ENCODE data around the gene BRIP1. TPM values are rescaled to one million over a fixed set of nuclear protein-coding genes. Genes with fewer than 3 reads are reported as not detected.

BRIP1 gene
- total and polyA plus RNA-seq, 7 experiments from 2014 or later: 0.64 to 19.9 (median 1.6) TPM

- Mint-ChIP-seq H3K27me3 (no peaks in the 10 kb centered on the region), H3K9me3 (no peaks in the 10 kb centered on the region), H3K4me1 (peaks cover 0 to 3% (median 0%) of the 10 kb centered on the region in 7 donors), H3K27ac (no peak overlapping the region), H3K4me3 (no peak overlapping the region), H3K36me3 (peaks cover 0 to 13% (median 0%) of the 10 kb centered on the region in 5 donors)
- no peak for ATAC-seq
- H3K27me3 ChIP-seq (ENCODE audit: control insufficient read depth in 2 of 2, insufficient read depth in 2 of 2, low read length in 2 of 2): no peaks in the 10 kb centered on the region
- H3K4me1 ChIP-seq (ENCODE audit: control insufficient read depth in 2 of 2, insufficient read depth in 2 of 2, low read length in 2 of 2): no peaks in the 10 kb centered on the region
- no peaks in the 10 kb centered on the region for H3K9me3 ChIP-seq (ENCODE audit: control insufficient read depth in 2 of 3, low read length in 3 of 3)
- ChIA-PET CTCF (no interaction called here), POLR2A (no interaction called here)
- no peaks in the 10 kb centered on the region for H3K36me3 ChIP-seq (ENCODE audit: control insufficient read depth in 2 of 3, insufficient read depth in 3 of 3, low read length in 3 of 3)
- no peak overlapping the region for H3K4me3 ChIP-seq (ENCODE audit: low read length)
- intact Hi-C loops (cut with micrococcal nuclease): no loop called here
- no peak for DNase-seq
- no peak overlapping the region for H3K27ac ChIP-seq (ENCODE audit: low read depth, low read length)
These were observed 60.1 kb downstream of the BRIP1 start for GRCh38 chr17:61803216-61803615.

- H3K36me3 Mint-ChIP-seq: peaks cover 0 to 30% (median 12%) of the 10 kb centered on the region in 5 donors
- ATAC-seq (no peak), DNase-seq (no peak)
- H3K36me3 ChIP-seq (ENCODE audit: control insufficient read depth in 2 of 3, insufficient read depth in 3 of 3, low read length in 3 of 3): no peaks in the 10 kb centered on the region
- H3K4me3 ChIP-seq (ENCODE audit: low read length): no peak overlapping the region
- H3K27ac Mint-ChIP-seq: no peak overlapping the region
- no peaks in the 10 kb centered on the region for H3K4me1 ChIP-seq (ENCODE audit: control insufficient read depth in 2 of 2, insufficient read depth in 2 of 2, low read length in 2 of 2)
- no peaks in the 10 kb centered on the region for H3K9me3 Mint-ChIP-seq
- H3K4me3 Mint-ChIP-seq: no peak overlapping the region
- no peak overlapping the region for H3K27ac ChIP-seq (ENCODE audit: low read depth, low read length)
- ChIA-PET POLR2A (no interaction called here), CTCF (interaction anchor here (0.6 kb wide), 1 partner anchor 14 kb away, joined by 3 read pairs; no protein-coding TSS in a partner anchor)
- H3K27me3 Mint-ChIP-seq: no peaks in the 10 kb centered on the region
- H3K9me3 ChIP-seq (ENCODE audit: control insufficient read depth in 2 of 3, low read length in 3 of 3): no peaks in the 10 kb centered on the region
- H3K27me3 ChIP-seq (ENCODE audit: control insufficient read depth in 2 of 2, insufficient read depth in 2 of 2, low read length in 2 of 2): no peaks in the 10 kb centered on the region
- intact Hi-C loops (cut with micrococcal nuclease): no loop called here
- H3K4me1 Mint-ChIP-seq: no peaks in the 10 kb centered on the region
These were observed 63.4 kb downstream of the BRIP1 start for GRCh38 chr17:61799812-61800484.

- H3K27me3 Mint-ChIP-seq: no peaks in the 10 kb centered on the region
- Histone ChIP-seq H3K36me3 (ENCODE audit: control insufficient read depth in 2 of 3, insufficient read depth in 3 of 3, low read length in 3 of 3) (no peaks in the 10 kb centered on the region), H3K4me3 (ENCODE audit: low read length) (no peak overlapping the region), H3K27ac (ENCODE audit: low read depth, low read length) (no peak overlapping the region), H3K9me3 (ENCODE audit: control insufficient read depth in 2 of 3, low read length in 3 of 3) (no peaks in the 10 kb centered on the region), H3K27me3 (ENCODE audit: control insufficient read depth in 2 of 2, insufficient read depth in 2 of 2, low read length in 2 of 2) (no peaks in the 10 kb centered on the region), H3K4me1 (ENCODE audit: control insufficient read depth in 2 of 2, insufficient read depth in 2 of 2, low read length in 2 of 2) (no peaks in the 10 kb centered on the region)
- H3K36me3 Mint-ChIP-seq: peaks cover 0 to 41% (median 12%) of the 10 kb centered on the region in 5 donors
- no peak overlapping the region for H3K4me3 Mint-ChIP-seq
- no peak overlapping the region for H3K27ac Mint-ChIP-seq
- peaks cover 0 to 1% (median 0%) of the 10 kb centered on the region in 11 donors for H3K9me3 Mint-ChIP-seq
- ATAC-seq (no peak), DNase-seq (no peak)
- H3K4me1 Mint-ChIP-seq: no peaks in the 10 kb centered on the region
- intact Hi-C loops (cut with micrococcal nuclease): no loop called here
- CTCF ChIA-PET: no interaction called here
- POLR2A ChIA-PET: no interaction called here
These were observed 66.0 kb downstream of the BRIP1 start for GRCh38 chr17:61797283-61797682.

- H3K27ac ChIP-seq (ENCODE audit: low read depth, low read length): no peak overlapping the region
- Mint-ChIP-seq H3K9me3 (peaks cover 0 to 1% (median 0%) of the 10 kb centered on the region in 11 donors), H3K4me3 (no peak overlapping the region), H3K36me3 (peaks cover 0 to 41% (median 12%) of the 10 kb centered on the region in 5 donors), H3K27ac (no peak overlapping the region), H3K4me1 (no peaks in the 10 kb centered on the region), H3K27me3 (no peaks in the 10 kb centered on the region)
- no peaks in the 10 kb centered on the region for H3K4me1 ChIP-seq (ENCODE audit: control insufficient read depth in 2 of 2, insufficient read depth in 2 of 2, low read length in 2 of 2)
- no peaks in the 10 kb centered on the region for H3K36me3 ChIP-seq (ENCODE audit: control insufficient read depth in 2 of 3, insufficient read depth in 3 of 3, low read length in 3 of 3)
- H3K27me3 ChIP-seq (ENCODE audit: control insufficient read depth in 2 of 2, insufficient read depth in 2 of 2, low read length in 2 of 2): no peaks in the 10 kb centered on the region
- H3K4me3 ChIP-seq (ENCODE audit: low read length): no peak overlapping the region
- ChIA-PET CTCF (no interaction called here), POLR2A (no interaction called here)
- H3K9me3 ChIP-seq (ENCODE audit: control insufficient read depth in 2 of 3, low read length in 3 of 3): no peaks in the 10 kb centered on the region
- no peak for ATAC-seq
- DNase-seq: no peak
- intact Hi-C loops (cut with micrococcal nuclease): no loop called here
These were observed 67.8 kb downstream of the BRIP1 start for GRCh38 chr17:61795546-61795945.

GRCh38 chr17:61794792-61795191 is 68.5 kb downstream of the BRIP1 start:
- CTCF ChIA-PET: no interaction called here
- H3K4me1 Mint-ChIP-seq: no peaks in the 10 kb centered on the region
- H3K4me3 Mint-ChIP-seq: no peak overlapping the region
- H3K9me3 ChIP-seq (ENCODE audit: control insufficient read depth in 2 of 3, low read length in 3 of 3): no peaks in the 10 kb centered on the region
- ATAC-seq: no peak
- H3K27me3 Mint-ChIP-seq: no peaks in the 10 kb centered on the region
- H3K9me3 Mint-ChIP-seq: peaks cover 0 to 1% (median 0%) of the 10 kb centered on the region in 11 donors
- intact Hi-C loops (cut with micrococcal nuclease): no loop called here
- no peak overlapping the region for H3K4me3 ChIP-seq (ENCODE audit: low read length)
- no peak overlapping the region for H3K27ac ChIP-seq (ENCODE audit: low read depth, low read length)
- H3K36me3 Mint-ChIP-seq: peaks cover 0 to 40% (median 12%) of the 10 kb centered on the region in 5 donors
- no peaks in the 10 kb centered on the region for H3K4me1 ChIP-seq (ENCODE audit: control insufficient read depth in 2 of 2, insufficient read depth in 2 of 2, low read length in 2 of 2)
- no peaks in the 10 kb centered on the region for H3K36me3 ChIP-seq (ENCODE audit: control insufficient read depth in 2 of 3, insufficient read depth in 3 of 3, low read length in 3 of 3)
- no peak for DNase-seq
- POLR2A ChIA-PET: no interaction called here
- no peaks in the 10 kb centered on the region for H3K27me3 ChIP-seq (ENCODE audit: control insufficient read depth in 2 of 2, insufficient read depth in 2 of 2, low read length in 2 of 2)
- H3K27ac Mint-ChIP-seq: no peak overlapping the region

- Mint-ChIP-seq H3K27ac (no peak overlapping the region), H3K9me3 (peaks cover 0 to 1% (median 0%) of the 10 kb centered on the region in 11 donors), H3K4me3 (no peak overlapping the region), H3K27me3 (no peaks in the 10 kb centered on the region), H3K36me3 (peaks cover 0 to 41% (median 12%) of the 10 kb centered on the region in 5 donors), H3K4me1 (no peaks in the 10 kb centered on the region)
- DNase-seq: no peak
- no peak for ATAC-seq
- H3K27me3 ChIP-seq (ENCODE audit: control insufficient read depth in 2 of 2, insufficient read depth in 2 of 2, low read length in 2 of 2): no peaks in the 10 kb centered on the region
- POLR2A ChIA-PET: no interaction called here
- H3K9me3 ChIP-seq (ENCODE audit: control insufficient read depth in 2 of 3, low read length in 3 of 3): no peaks in the 10 kb centered on the region
- no peak overlapping the region for H3K27ac ChIP-seq (ENCODE audit: low read depth, low read length)
- H3K36me3 ChIP-seq (ENCODE audit: control insufficient read depth in 2 of 3, insufficient read depth in 3 of 3, low read length in 3 of 3): no peaks in the 10 kb centered on the region
- CTCF ChIA-PET: no interaction called here
- intact Hi-C loops (cut with micrococcal nuclease): no loop called here
- no peak overlapping the region for H3K4me3 ChIP-seq (ENCODE audit: low read length)
- H3K4me1 ChIP-seq (ENCODE audit: control insufficient read depth in 2 of 2, insufficient read depth in 2 of 2, low read length in 2 of 2): no peaks in the 10 kb centered on the region
These were observed 69.1 kb downstream of the BRIP1 start for GRCh38 chr17:61794242-61794641.

- H3K27ac ChIP-seq (ENCODE audit: low read depth, low read length): no peak overlapping the region
- Mint-ChIP-seq H3K9me3 (peaks cover 0 to 1% (median 0%) of the 10 kb centered on the region in 11 donors), H3K27ac (no peak overlapping the region), H3K36me3 (peaks cover 0 to 39% (median 12%) of the 10 kb centered on the region in 5 donors), H3K4me3 (no peak overlapping the region), H3K27me3 (no peaks in the 10 kb centered on the region), H3K4me1 (no peaks in the 10 kb centered on the region)
- CTCF ChIA-PET: no interaction called here
- H3K36me3 ChIP-seq (ENCODE audit: control insufficient read depth in 2 of 3, insufficient read depth in 3 of 3, low read length in 3 of 3): no peaks in the 10 kb centered on the region
- no peaks in the 10 kb centered on the region for H3K27me3 ChIP-seq (ENCODE audit: control insufficient read depth in 2 of 2, insufficient read depth in 2 of 2, low read length in 2 of 2)
- H3K4me1 ChIP-seq (ENCODE audit: control insufficient read depth in 2 of 2, insufficient read depth in 2 of 2, low read length in 2 of 2): no peaks in the 10 kb centered on the region
- H3K4me3 ChIP-seq (ENCODE audit: low read length): no peak overlapping the region
- no peak for ATAC-seq
- no peaks in the 10 kb centered on the region for H3K9me3 ChIP-seq (ENCODE audit: control insufficient read depth in 2 of 3, low read length in 3 of 3)
- POLR2A ChIA-PET: no interaction called here
- no peak for DNase-seq
- intact Hi-C loops (cut with micrococcal nuclease): no loop called here
These were observed 69.8 kb downstream of the BRIP1 start for GRCh38 chr17:61793565-61793964.
